ENCODE results near the gene IVL.

Gene IVL

DNA sequence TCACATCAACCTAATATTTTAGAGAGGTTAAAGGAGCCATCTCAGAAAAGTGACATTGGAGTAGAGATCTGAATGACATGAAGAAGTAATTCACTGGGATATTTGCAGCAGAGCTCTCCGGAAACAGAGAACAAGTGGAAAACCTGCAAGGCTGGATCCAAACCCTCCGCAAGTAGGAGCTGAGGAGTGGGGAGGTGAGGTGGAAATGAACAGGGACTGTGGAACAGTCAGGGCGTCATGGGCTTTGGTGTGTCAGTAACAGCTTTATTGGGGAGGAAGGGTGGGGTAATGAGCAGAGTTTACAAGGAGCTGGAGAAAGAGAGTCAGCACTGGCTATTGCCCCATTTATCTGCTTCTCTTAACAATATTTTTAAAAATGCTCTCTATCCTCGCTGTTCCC, 9.3 kb upstream of the IVL start:
- no peak for DNase-seq

DNA sequence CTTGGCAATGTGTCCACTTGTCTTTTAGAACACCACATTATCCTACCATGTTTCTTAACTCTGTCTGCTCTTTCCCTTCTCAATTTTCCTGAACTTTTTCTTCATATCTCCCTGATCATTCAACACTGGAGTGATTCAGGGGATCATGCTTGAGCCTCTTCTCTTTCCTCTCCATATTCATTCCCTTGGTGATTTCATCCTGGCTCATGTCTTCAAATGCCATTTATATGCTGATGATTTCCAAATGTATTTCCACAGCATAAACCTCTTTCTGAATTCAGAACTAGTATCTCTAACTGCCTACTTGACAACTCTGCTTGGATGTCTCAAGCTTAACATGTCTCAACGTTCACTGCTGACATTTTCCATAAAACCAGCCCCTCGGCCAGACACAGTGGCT, 8.5 kb upstream of the IVL start:
- no peak for DNase-seq

- DNase-seq = no peak
Observed at GRCh38 chr1:152901631-152902030, 6.7 kb upstream of the IVL start.

- DNase-seq = no peak
Observed at GRCh38 chr1:152902636-152903035, 5.7 kb upstream of the IVL start.

- DNase-seq = no peak
Observed at GRCh38 chr1:152904688-152905440, 3.5 kb upstream of the IVL start.

DNA sequence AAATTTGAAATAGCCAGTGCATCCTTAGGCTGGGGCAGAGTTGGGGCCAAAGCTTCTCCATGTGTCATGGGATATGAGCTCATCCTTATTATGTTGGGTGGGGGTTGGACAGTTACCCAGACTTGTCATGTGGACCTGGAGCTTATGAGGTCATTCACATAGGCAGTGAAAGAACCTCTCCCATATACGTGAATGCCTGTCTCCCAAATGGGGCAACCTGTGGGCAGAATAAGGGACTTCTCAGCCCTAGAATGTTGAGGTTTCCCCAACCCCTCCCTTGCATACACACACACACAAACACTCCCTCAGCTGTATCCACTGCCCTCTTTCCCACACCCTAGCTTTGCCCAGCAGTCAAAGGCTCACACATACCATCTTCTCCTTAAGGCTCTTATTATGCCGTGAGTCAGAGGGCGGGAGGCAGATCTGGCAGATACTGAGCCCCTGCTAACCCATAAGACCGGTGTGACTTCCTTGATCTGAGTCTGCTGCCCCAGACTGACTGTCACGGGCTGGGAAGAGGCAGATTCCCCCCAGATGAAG, 2.3 kb upstream of the IVL start:
- peak; percentile 47 for DNase-seq

DNA sequence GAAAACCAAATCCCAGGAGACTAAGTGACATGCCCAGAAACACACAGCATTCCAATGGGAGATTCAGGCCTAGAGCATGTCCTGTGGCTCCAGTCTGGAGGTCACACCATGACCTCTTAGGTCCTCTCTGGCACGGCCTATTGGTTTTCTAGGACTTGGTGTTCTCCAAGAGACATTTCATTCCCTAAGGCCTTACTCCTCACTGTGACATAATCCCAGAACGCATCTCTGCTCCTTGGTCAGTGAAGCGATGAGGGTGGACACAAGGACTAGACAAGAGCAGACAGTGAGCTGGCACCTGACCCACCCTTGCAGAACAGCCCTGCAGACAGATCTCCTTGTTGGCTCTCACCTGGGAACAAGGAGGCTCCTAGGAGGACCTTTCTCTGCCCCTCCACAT, 860 bp downstream of the IVL start:
- no peak for DNase-seq

DNA sequence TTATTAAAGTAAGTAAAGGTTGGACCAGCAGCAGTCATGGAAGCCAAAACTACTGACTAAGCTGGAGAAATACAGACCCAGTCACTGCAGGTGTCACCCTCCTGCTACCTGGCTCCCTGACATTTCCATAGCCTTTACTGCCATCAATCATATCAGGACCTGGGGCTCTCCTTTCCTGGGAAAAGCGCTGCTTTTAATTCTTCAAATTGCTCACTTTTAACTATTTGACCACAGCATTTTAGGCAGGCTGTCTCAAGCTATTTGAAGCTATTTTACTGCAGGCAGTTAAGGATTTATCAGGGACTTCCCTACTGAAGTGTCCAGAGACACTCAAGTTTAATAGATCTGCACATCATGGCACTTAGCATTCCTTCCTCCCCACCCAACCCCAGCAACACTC, 4.1 kb downstream of the IVL start:
- DNase-seq = no peak

DNA sequence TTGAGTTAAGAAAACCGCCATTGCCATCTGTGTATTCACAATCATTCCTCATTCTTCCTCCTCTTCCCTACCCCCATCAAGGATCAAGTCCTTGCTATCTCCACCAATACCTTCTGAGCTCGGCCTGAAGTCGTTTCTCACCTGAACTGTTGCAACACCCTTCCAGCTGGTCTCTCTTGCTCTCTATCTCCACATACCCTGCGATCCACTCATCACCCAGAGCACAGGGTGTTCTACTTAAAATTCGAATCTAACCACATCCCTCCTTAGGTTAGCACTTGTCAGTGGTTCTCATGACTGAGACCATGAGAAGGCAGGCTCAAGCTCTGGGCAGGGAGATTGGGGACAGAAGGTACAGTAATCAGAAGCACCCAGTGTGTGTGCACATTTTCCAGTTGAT, 4.6 kb downstream of the IVL start:
- DNase-seq = no peak

GRCh38 chr1:152917794-152918193, 9.4 kb downstream of the IVL start:
- DNase-seq = peak; percentile 42

DNA sequence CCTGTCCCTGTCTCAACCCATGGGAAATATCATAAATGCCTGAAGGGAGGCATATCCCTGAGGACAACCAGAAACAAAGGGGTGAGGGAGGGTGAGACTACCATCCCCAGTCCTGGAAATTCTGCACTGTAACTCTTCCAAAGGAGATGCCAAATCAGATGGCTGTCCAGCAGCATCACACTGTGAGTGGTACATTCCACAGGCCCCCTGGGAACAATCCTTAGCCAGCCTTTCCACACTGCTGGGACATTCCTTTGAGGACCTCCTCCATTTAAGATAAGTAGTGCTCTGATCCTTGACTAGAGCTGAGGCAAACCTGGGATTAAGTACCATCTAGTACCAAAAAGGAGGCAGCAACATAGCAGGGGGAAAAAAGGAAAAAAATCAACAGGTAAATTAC, 10.7 kb downstream of the IVL start:
- no peak for DNase-seq

GRCh38 chr1:152924191-152924590, 15.8 kb downstream of the IVL start:
- no peak for DNase-seq

GRCh38 chr1:152926091-152926490, 17.7 kb downstream of the IVL start:
- peak; percentile 35 for DNase-seq

DNA sequence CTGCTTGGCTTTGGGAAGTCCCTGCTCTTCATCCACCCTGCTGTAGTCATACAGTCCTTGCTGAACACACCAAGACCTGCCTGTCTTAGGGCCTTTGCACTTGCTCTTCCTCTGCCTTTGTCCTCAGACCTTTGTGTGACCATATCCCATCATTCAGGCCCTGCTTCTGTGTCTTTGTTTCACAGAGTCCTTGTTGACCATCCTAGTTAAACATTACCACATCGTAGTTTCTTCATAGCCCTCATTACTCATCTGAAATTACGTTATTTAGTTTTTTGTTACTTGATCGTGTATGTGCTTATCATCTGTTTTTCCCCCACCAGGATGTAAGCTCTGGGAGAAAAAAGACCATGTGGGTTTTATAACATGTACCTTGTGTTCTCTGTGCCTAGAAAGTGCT, 20.3 kb downstream of the IVL start:
- DNase-seq = no peak

DNA sequence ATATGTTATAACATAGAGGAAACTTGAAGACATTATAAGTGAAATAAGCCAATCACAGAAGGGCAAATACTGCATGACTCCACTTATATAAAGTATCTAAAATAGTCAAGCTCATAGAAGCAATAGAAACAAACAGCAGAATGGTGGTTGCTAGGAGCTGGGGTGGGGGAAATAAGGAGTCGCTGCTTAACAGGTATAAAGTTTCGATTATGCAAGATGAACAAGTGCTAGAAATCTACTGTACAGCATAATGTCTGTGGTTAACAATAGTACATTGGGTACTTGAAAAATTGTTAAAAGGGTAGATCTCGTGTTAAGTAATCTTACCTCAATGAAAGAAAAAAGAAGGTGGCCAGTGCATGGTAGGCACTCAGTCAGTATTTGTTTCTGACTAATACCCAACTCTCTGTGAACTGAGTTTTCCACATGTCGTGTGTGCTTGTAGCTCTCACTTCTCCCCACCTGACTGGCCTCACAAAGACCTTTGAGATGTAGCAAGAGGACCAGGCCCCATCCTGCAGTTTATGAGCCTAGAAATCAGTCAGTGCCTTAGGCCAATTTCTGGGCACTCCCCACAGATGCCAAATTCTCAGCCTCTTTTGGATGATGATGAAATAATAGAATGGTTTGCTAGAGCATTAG, 23.9 kb downstream of the IVL start:
- no peak for DNase-seq

DNA sequence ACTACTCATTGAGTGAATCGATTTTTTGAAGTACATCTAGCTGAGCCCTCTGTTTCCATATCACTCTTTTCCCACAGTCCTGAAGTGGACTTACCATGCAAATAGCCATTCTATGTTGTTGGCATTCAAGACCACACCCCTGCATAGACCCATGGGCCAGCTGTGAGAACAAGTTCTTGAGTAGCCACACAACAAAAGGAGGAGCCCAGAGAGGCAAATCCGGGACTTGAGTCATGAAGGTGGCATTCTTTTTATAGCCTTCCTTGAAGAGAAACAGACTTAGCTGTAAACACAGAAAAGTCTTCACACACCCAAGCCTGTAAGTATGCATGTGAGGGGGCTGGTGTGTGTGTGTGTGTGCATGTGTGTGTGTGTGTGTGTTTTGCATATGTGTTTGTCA, 24.9 kb downstream of the IVL start:
- no peak for DNase-seq

GRCh38 chr1:152940614-152941013, 32.3 kb downstream of the IVL start:
- no peak for DNase-seq

DNA sequence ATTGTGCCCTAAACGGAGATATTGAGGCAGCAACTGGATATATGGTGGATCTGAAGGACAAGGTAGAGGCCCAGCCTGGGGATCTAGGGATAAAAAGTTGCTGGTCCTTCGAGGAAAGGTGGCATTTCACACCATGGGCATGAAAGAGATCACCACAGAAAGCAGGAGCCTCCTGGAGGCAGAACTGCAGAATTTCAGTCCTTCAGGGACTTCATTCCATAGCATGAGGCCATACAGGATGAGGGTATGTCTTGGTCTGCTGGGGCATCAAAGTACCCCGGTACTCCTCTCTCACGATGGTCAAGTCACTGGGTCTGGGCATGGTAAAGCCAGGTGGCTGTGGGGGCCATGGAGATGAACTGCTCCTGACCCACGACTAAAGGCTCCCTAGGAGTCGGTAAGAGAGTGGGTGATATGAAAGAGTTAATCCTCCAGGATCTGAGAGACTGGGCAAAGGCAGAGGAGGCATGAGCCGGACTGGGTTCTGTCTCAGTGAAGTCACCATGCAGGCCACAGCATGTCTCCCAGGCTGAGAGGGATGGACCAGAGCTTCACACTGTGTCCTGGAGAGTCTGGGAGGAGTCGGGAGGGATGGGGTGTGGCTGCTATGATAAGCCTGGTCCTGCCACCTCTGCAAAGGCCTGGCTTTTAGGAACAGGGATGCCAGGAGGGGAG, 32.8 kb downstream of the IVL start:
- DNase-seq = no peak

- DNase-seq = no peak
Observed at GRCh38 chr1:152942161-152942560, 33.8 kb downstream of the IVL start.

DNA sequence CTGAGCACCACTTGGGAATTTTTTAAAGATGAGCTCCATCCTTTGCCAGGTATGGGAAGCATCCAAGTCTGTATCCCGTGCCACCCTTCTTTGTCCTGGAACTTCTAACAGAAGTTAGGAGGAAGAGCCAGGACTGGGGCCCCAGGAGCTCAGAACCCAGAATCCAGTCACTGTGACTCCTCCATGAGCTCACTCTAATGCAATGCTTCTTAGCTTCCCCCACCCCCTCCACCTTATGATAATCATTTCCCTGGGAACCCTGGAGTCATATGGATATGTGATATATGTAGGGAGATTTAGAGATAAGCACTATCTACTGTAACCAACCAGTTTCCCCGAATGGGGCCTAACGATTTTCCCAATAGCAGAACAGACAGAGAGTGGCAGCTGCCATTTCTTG, 37.9 kb downstream of the IVL start:
- no peak for DNase-seq

GRCh38 chr1:152946651-152947256, 38.4 kb downstream of the IVL start, which contains the start of gene SPRR5:
Gene SPRR5 (plus strand): TSS chr1:152947206. CDS start chr1:152948555, 1,349 bp downstream.
- DNase-seq = no peak

DNA sequence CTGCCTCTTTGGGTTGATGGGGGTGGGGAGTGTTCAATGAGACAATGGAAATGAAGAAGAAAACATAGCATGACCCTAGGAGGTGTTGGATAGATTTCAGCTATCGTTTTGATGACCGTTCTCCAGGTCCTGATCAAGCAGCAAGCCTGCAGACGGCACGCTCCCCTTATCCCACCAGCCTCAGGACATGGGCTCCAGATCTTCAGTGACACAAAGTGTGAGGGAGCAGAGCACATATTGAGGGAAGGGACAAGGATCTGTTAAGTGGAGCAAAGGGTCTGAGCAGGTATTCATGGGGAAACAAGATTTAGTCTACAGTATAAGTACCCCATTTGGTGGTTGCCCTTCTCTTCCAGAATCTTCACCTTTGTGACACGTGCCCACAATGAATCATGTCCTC, 43.4 kb downstream of the IVL start:
- no peak for DNase-seq

GRCh38 chr1:152953761-152954160, 45.4 kb downstream of the IVL start:
- no peak for DNase-seq

DNA sequence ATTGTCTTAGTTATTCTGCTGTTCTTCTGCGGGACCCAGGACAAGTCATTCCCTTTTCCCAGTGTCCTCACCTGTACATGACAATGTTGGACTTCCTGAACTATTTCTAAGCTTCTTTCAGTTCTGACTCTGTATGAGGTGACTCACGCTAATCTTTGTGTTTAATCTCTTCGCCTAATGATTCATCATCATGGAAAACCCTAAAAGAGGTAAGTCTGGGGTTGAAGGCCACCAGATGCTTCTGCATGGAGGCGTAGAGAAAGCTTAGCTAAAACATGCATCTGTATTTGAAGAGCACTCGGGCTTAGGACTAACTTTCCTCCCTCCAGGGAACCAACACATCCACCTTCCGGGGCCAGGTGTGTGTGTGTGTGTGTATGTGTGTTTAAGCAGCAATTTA, 46.1 kb downstream of the IVL start:
- DNase-seq = peak; percentile 2

All from HCEC 1CT (cell line).